Measurements from ENCODE around the gene ATP5F1E.
"Not testable (repeated sequence)": the region's sequence is repeated elsewhere in the genome, so short reads cannot be mapped to it uniquely, and the experiment has no call there.

Gene ATP5F1E

DNA sequence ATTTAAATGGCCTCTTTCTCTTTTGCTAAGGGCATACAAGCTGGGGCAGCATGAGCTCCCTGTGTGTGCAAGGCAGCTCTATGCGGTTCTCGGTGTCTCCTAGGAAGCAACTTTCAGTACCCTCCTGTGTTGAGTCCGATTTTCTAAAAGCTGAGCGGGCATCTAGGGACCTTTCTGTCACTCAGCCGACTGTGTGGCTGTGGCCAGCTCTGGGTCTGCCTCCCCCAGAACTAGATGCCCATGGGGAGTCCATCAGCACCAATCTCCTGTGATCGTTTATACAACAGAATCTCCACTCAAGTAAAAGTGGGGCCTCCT is 43.6 kb downstream of the ATP5F1E start:
- DNase-seq (ENCODE audit: low spot score) = no peak

DNA sequence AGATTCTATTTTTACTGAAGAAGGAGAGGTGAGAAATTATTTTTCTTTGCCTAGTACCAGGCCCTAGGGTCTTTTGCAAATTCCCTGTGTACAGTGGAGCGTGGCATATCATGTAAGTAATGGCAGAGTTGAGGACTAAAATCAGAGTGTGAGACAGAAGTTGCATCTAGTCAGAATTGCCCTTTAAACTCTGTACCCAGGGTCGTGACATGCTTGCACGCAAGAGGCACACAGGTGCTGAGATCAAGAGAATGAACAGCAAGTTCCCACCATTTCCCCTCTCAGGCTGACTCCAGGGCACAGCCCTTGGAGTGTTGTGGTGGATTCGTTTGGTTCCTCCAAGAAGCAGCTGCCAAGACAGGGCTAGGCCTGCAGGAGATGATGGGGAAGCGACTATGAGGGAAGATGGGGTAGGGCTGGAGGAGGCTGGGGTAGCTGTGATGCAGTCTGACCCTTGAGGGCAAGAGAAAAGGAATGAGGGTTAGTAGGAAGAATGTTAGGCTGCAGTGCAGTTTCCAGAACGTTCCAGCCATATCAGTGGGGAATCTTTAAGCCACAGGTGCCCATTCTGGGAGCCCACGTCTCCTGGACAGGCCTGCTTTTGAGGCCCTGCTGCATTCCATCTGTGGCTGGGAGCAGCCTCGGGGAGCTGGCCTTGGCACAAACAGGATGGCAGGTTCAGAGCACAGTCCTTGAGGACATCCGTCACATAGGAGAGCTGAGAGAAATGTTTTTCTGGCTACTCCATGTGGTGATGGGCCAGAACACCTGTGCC is 44.2 kb downstream of the ATP5F1E start:
- DNase-seq (ENCODE audit: low spot score) = no peak

GRCh38 chr20:58986968-58987517 is 45.1 kb downstream of the ATP5F1E start:
- DNase-seq (ENCODE audit: low spot score) = no peak

GRCh38 chr20:58986286-58986967 is 45.7 kb downstream of the ATP5F1E start:
- DNase-seq (ENCODE audit: low spot score) = no peak

GRCh38 chr20:58985656-58986055 is 46.5 kb downstream of the ATP5F1E start:
- no peak for DNase-seq (ENCODE audit: low spot score)

DNA sequence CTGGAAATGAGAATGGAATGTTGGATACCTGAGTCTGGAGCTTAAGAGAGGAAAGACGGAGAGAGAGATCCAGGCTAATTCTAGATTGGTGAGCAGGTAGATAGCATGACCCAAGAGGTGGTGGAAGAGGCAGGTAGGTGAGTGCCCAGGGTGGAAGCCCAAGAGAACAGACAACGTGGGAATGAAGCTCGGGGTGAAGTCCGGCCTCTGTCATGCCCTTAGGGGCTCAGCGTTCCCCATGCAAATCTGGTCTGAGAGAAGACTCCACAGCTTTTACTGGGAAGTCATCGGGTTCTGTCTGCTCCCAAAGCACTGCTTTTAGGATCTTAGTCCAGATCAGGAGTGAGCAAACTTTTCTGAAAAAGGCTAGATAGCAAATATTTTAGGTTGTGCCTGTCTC is 47.4 kb downstream of the ATP5F1E start:
- DNase-seq (ENCODE audit: low spot score) = no peak

DNA sequence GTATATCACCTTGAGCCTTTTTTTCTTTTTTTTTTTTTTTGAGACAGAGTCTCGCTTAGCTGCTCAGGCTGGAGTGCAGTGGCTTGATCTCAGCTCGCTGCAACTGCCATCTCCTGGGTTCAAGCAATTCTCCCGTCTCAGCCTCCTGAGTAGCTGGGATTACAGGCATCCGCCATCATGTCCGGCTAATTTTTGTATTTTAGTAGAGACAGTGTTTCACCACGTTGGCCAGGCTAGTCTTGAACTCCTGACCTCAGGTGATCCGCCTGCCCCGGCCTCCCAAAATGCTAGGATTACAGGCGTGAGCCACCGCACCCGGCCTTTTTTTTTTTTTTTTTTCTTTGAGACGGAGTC is 49.0 kb downstream of the ATP5F1E start:
- DNase-seq (ENCODE audit: low spot score) = not testable (repeated sequence)

GRCh38 chr20:58982406-58983114 is 49.6 kb downstream of the ATP5F1E start:
- DNase-seq (ENCODE audit: low spot score) = no peak

GRCh38 chr20:58981628-58982364 is 50.3 kb downstream of the ATP5F1E start:
- no peak for DNase-seq (ENCODE audit: low spot score)

- DNase-seq (ENCODE audit: low spot score) = peak; percentile 99
Observed at GRCh38 chr20:58980711-58981627, 51.2 kb downstream of the ATP5F1E start, which contains the start of gene NELFCD. NELFCD (plus strand) TSS chr20:58981256; CDS start chr20:58981310, 54 bp downstream.

DNA sequence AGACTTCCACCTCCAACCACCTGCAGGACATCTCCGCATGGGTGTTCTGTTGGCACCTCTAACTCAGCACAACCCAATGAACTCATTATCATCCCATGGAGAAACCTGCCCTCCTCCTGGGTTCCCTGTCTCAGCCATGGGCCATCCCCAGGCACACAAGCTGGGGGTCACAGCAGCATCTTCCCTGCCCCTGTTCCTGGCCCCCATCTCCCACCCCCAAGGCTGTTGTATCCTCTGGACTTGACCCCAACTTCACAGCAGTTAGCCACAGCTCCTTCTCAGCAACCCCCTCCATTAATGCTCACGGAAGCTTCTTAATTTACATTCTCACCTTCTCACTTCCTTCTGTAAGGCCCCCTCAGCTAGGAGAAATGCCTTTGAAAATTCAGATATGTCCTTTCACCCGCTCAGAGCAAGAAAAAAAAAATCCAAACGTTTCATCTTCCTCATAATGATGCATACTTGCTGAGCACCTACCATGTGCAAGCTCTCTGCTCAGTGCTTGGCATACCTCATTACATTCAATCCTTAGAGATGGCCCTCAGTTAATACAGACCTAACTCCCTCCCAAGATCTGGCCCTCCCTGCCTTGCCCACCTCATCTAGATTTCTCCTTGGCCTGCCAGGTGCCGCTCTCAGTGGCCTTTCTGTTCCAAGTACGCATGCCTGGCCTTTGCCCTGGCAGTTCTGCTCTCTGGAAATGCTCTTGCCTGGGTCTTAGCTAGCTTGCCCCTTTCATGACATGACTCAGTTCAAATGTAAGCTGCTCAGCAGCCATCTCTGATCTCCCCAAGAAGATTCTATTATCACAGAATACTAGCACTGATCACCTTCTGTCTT is 53.6 kb downstream of the ATP5F1E start:
- DNase-seq (ENCODE audit: low spot score) = no peak

- no peak for DNase-seq (ENCODE audit: low spot score)
Observed at GRCh38 chr20:58976061-58976730, 55.9 kb downstream of the ATP5F1E start.

Measured in hepatic stellate cell (primary cell).